Superior temporal gyrus (tissue), 1 donor: ENCODE results near the gene NACC1.
"Not testable (repeated sequence)": the region's sequence is repeated elsewhere in the genome, so short reads cannot be mapped to it uniquely, and the experiment has no call there.

Experiments
- DNase-seq: peaks from one replicate; pipeline ENCODE4 v3.0.0-alpha.2; 2016; ENCODE audit errors: extremely low spot score

NACC1 gene

DNA sequence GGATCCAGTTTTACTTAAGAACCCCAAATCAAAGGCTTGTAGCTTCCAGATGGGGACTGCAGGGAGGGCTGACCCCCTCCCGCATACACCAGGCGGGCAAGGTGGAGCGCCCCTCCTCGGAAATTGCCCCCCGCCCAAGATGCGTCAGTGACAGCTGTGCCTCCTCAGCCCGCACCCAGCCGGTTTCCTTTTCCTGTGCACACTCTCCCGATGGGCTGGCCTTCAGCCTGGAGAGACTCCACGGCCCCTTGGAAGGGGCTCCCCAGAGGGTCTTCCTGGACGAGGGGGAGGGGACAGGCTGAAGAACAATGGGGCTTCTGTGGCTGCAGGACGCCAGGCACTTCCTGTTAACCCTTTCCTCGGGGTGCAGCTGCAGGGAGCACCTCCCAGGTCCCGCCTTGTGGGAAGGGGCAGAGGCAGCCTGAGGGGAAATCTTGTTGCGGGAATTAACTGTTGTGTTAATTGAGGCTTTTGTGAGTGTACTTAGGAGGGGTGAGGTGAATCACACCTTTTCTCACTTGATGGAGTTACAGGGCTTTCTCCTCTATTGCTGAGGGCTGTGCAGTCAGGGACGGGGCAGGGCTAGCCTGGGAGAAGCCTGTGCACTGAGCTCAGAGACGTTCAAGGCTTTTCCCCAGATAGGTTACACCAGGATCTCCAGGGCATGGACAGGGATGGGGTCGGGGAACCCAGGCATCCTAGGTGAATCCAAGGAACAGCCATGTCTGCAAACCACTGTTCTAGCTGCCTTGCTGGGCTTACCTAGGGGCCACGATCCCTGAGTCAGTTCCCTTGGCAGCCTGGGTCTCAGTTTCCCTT, 46.5 kb downstream of the NACC1 start:
- no peak for DNase-seq

DNA sequence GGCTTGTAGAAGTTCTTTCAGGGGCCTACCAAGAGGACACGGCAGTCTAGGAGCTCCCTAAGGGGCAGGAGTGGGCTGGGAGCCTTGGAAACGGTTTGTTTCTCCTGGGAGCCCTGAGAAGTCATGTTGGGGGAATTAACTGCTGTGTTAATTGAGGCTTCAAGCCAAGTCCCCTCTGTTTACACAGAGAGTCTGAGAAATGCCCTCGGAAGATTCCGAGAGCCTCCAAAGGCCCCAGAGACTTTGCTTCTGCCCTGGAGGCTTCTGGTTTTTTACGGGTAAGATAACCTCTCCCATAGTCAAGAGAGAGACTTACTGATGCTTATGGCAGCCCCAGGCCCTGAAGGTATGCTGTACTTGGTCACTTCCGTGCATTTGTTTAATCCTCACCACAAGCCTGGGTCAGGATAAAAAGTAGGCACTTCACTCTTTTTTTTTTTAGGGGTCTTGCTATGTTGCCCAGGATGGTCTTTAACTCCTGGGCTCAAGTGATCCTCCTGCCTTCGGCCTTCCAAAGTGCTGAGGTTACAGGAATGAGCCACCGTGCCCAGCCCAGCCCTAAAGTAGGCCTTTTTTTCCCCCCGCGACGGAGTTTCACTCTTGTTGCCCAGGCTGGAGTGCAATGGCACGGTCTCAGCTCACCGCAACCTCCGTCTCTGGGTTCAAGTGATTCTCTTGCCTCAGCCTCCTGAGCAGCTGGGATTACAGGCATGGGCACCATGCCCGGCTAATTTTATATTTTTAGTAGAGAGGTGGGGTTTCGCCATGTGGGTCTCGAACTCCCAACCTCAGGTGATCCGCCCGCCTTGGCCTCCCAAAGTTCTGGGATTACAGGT, 47.3 kb downstream of the NACC1 start:
- no peak for DNase-seq

GRCh38 chr19:13166151-13166550, 48.1 kb downstream of the NACC1 start:
- DNase-seq, result not testable (repeated sequence)

- no peak for DNase-seq
Measured at GRCh38 chr19:13169769-13170168, 51.7 kb downstream of the NACC1 start.

- DNase-seq, result no peak
Measured at GRCh38 chr19:13171146-13171545, 53.1 kb downstream of the NACC1 start.

DNA sequence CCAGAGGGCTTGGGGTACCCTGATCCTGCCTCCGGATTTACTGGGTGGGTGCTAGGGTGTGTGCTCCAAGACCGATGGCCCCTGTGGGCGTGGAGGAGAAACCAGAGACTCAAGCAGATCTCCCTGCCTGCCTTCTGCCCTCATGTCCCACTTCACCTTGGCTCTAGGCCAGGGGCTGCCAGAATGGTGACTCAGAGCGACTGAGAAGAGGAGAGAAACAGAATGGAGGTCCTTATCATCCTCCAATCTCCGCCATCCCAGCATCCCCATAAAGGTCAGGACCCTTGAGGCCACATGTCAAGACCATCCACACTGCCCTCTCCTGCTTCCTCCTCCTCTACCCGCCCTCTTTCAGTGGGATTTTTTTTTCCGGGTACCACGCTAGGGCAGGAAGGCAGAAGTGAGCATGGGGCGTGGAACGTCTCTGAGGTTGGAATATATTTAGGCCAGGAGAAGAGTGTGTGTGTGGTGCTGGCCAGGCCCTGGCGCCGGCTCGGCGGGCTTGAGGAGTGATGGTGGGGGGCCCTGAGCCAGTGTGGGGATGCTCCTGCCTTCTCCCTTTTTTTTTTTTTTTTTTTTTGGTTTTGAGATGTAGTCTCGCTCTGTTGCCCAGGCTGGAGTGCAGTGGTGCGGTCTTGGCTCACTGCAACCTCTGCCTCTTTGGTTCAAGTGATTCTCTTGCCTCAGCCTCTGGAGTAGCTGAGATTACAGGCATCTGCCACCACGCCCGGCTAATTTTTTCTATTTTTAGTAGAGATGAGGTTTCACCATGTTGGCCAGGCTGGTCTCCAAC, 54.5 kb downstream of the NACC1 start:
- DNase-seq, result no peak

- no peak for DNase-seq
Measured at GRCh38 chr19:13173139-13173737, 55.2 kb downstream of the NACC1 start.

DNA sequence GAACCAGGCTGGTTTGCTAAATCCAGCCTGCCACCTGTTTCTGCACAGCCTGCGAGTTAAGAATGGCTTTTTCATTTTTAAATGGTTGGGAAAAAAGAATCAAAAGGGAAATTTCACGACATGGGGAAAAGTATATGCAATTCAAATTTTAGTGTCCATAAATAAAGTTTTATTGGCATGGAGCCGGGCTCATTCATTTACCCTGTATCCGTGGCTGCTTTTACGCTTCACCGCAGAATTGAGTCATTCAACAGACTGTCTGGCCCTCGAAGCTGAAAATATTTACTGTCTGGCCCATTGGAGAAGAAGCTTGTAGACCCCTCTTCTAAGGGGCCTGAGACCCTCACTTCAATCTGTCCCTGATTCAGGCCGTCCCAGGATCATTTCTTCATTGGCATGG, 58.3 kb downstream of the NACC1 start:
- DNase-seq, result no peak

DNA sequence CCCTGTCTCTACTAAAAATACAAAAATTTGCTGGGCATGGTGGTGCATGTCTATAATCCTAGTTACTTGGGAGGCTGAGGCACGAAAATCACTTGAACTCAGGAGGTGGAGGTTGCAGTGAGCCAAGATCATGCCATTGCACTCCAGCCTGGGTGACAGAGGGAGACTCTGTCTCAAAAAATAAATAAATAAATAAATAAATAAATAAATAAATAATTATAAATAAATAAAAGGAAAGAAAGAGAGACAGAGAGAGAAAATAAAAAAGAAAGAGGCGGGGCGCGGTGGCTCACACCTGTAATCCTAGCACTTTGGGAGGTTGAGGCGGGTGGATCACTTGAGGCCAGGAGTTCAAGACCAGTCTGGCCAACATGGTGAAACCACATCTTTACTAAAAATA, 59.5 kb downstream of the NACC1 start:
- DNase-seq, result not testable (repeated sequence)

- DNase-seq, result not testable (repeated sequence)
Measured at GRCh38 chr19:13178291-13178690, 60.2 kb downstream of the NACC1 start.

DNA sequence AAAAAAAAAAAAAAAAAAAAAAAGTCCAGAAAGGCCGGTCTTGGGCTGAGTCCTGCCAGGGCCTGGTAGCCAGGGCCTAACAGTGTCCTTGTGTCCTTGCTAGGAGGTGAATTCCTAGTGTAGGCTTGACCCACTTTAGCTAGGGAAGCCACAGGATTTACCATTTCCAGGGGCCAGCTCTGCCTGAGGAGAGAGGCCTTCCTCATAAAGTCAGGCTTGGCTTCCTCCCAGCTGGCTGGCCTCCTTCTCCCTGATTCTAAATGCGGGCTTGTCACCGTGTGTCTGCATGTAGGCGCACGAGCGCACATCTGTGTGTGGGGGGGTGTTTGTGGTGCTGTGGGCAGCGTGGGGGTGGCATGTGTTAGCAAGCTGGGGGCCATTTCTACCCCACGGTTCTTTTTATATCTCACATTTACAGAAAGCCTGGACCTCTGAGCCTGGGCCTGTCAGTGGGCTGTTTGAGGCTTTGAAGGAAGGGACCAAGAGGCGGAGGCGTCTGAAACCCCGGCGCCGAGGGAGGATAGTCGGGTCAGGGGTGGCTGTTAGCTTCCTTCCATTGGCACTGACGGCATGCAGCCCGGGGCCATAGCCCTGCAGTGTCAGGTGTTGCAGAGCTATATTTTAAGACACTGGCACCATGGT, 63.8 kb downstream of the NACC1 start:
- DNase-seq, result peak; percentile 66

- not testable (repeated sequence) for DNase-seq
Measured at GRCh38 chr19:13184926-13185325, 66.9 kb downstream of the NACC1 start.

GRCh38 chr19:13185763-13186657, 67.9 kb downstream of the NACC1 start:
- not testable (repeated sequence) for DNase-seq

DNA sequence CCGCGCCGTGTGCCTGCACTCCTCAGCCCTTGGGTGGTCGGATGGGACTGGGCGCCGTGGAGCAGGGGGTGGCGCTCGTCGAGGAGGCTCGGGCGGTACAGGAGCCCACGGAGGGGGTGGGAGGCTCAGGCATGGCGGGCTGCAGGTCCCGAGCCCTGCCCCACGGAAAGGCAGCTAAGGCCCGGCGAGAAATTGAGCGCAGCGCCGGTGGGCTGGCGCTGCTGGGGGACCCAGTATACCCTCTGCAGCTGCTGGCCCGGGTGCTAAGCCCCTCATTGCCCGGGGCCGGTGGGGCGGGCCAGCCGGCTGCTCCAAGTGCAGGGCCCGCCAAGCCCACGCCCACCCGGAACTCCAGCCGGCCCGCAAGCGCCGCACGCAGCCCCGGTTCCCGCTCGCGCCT, 68.6 kb downstream of the NACC1 start:
- DNase-seq, result not testable (repeated sequence)

DNA sequence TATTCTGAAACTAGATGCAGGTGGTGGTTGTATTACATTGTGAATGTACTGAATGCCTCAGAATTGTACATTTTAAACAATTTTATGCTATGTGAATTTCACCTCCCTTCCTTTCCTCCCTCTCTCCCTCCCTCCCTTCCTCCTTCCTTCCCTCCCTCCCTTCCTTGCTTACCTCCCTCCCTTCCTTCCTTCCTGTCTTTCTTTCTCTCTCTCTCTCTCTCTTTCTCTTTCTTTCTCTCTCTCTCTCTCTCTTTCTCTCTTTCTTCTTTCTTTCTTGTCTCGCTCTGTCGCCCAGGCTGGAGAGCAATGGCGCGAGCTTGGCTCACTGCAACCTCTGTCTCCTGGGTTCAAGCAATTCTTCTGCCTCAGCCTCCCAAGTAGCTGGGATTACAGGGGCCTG, 69.4 kb downstream of the NACC1 start:
- DNase-seq, result no peak

DNA sequence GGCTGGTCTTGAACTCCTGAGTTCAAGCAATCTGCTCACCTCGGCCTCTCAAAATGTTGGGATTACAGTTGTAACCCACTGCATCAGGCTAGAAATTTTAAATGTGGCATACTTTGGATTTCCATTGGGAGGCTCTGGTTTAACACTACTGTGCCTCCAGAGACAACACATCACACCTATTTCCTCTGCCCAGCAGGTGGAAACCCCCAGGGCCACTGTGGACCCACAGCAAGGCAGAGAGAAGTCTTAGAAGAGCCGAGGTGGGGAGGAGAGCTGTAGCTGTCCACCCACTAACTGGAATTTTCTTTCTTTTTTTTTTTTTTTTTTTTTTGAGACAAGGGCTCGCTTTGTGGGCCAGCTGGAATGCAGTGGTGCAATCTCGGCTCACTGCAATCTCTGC, 71.5 kb downstream of the NACC1 start:
- DNase-seq, result no peak
